ENCODE results near the gene HPF1.

GRCh38 chr4:169791527-169792156, 33.9 kb upstream of the HPF1 start:
- TF ChIP-seq GATA2 (IDR thresholded peaks at IDR 0.05; ENCODE audit: low read depth, low read length) (no peak), GATA3 (IDR thresholded peaks at IDR 0.05; ENCODE audit: low read depth, low read length) (no peak)

All from SH-SY5Y (cell line).